PC-9 (cell line): ENCODE results near the gene NAPG.

ENCODE experiments used
- EZH2 ChIP-seq: fragments of 200-600 bp; sonication (generic); IDR thresholded peaks from 2 replicates; pipeline ENCODE4 v1.8.0; 2017; ENCODE audit warnings: antibody characterized with exemption, low read depth
- TF ChIP-seq, protein P1 (sequence below): fragments of 200-600 bp; sonication (generic); conservative IDR thresholded peaks from 2 replicates; pipeline ENCODE4 v1.6.1; 2017; ENCODE audit warnings: mixed run types, antibody characterized with exemption, mild to moderate bottlenecking, moderate library complexity

DNA sequence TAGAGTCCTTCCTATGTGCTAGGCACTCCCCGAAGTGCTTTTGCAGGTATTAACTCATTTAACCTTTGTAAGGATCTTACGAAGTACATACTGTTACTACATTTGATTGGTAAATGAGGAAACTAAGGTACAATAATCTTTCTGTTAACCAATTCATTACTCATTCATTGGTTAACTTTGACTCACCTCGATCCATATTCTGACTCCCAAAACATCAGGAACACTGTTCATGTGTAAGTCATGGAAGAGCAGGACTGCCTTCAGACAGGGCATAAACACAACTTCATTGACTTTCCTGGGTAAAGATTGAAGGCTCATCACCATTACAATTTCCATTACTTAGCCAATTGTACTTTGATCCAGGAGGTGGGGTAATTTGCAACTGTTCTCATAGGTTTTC lies 40.6 kb downstream of the NAPG start:
- TF ChIP-seq, protein P1, sequence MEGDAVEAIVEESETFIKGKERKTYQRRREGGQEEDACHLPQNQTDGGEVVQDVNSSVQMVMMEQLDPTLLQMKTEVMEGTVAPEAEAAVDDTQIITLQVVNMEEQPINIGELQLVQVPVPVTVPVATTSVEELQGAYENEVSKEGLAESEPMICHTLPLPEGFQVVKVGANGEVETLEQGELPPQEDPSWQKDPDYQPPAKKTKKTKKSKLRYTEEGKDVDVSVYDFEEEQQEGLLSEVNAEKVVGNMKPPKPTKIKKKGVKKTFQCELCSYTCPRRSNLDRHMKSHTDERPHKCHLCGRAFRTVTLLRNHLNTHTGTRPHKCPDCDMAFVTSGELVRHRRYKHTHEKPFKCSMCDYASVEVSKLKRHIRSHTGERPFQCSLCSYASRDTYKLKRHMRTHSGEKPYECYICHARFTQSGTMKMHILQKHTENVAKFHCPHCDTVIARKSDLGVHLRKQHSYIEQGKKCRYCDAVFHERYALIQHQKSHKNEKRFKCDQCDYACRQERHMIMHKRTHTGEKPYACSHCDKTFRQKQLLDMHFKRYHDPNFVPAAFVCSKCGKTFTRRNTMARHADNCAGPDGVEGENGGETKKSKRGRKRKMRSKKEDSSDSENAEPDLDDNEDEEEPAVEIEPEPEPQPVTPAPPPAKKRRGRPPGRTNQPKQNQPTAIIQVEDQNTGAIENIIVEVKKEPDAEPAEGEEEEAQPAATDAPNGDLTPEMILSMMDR: no peak
- TF ChIP-seq EZH2: no peak
